ENCODE results near the gene PIP4K2A. TPM values are rescaled to one million over a fixed set of nuclear protein-coding genes. Genes with fewer than 3 reads are reported as not detected.

PIP4K2A gene
- total and polyA plus RNA-seq, 2 experiments from 2014 or later = 16.5 to 31.1 TPM

- Histone ChIP-seq H3K79me2 (peaks cover 57% of the 10 kb centered on the region), H3K27me3 (no peaks in the 10 kb centered on the region), H3K9me2 (replicated peaks; ENCODE audit: insufficient read depth) (no peaks in the 10 kb centered on the region), H3K4me1 (ENCODE audit: insufficient read depth) (peaks cover 24% of the 10 kb centered on the region), H3K36me3 (replicated peaks; ENCODE audit: insufficient read depth, low read depth) (no peaks in the 10 kb centered on the region), H3K9me3 (ENCODE audit: low read depth) (no peaks in the 10 kb centered on the region), H3K27ac (no peak overlapping the region), H3K4me2 (no peak overlapping the region), H2AFZ (no peak overlapping the region), H4K20me1 (ENCODE audit: insufficient read depth, poor library complexity, severe bottlenecking) (no peaks in the 10 kb centered on the region), H3K4me3 (no peak overlapping the region)
- WGBS (ENCODE audit: low lambda C conversion rate, missing lambda C conversion rate) = 80% methylated on average over 1 of the region's 1 CpG
- DNase-seq (ENCODE audit: low spot score) = no peak
- no peak for TF ChIP-seq CTCF (IDR thresholded peaks at IDR 0.05; ENCODE audit: poor library complexity)
- TF ChIP-seq EZH2 (IDR thresholded peaks at IDR 0.05; ENCODE audit: borderline replicate concordance) = no peak
- no peak for TF ChIP-seq EZH2phosphoT487 (IDR thresholded peaks at IDR 0.05; ENCODE audit: low read depth, severe bottlenecking, unreplicated experiment)
Observed at GRCh38 chr10:22679608-22680007, 34.8 kb downstream of the PIP4K2A start.

- peaks cover 64% of the 10 kb centered on the region for H3K79me2 ChIP-seq
- H3K27me3 ChIP-seq = no peaks in the 10 kb centered on the region
- no peak overlapping the region for H3K27ac ChIP-seq
- H3K4me1 ChIP-seq (ENCODE audit: insufficient read depth) = peaks cover 5% of the 10 kb centered on the region
- no peaks in the 10 kb centered on the region for H3K9me3 ChIP-seq (ENCODE audit: low read depth)
- H2AFZ ChIP-seq = no peak overlapping the region
- no peak overlapping the region for H3K4me2 ChIP-seq
- DNase-seq (ENCODE audit: low spot score) = no peak
- H3K36me3 ChIP-seq (replicated peaks; ENCODE audit: insufficient read depth, low read depth) = no peaks in the 10 kb centered on the region
- H3K4me3 ChIP-seq = no peak overlapping the region
- TF ChIP-seq CTCF (IDR thresholded peaks at IDR 0.05; ENCODE audit: poor library complexity) = no peak
- TF ChIP-seq EZH2 (IDR thresholded peaks at IDR 0.05; ENCODE audit: borderline replicate concordance) = no peak
- no peak for TF ChIP-seq EZH2phosphoT487 (IDR thresholded peaks at IDR 0.05; ENCODE audit: low read depth, severe bottlenecking, unreplicated experiment)
- WGBS (ENCODE audit: low lambda C conversion rate, missing lambda C conversion rate) = 93% methylated on average over 5 of the region's 5 CpGs
- H3K9me2 ChIP-seq (replicated peaks; ENCODE audit: insufficient read depth) = no peaks in the 10 kb centered on the region
- no peaks in the 10 kb centered on the region for H4K20me1 ChIP-seq (ENCODE audit: insufficient read depth, poor library complexity, severe bottlenecking)
Observed at GRCh38 chr10:22677333-22677732, 37.0 kb downstream of the PIP4K2A start.

- no peak overlapping the region for H2AFZ ChIP-seq
- H3K36me3 ChIP-seq (replicated peaks; ENCODE audit: insufficient read depth, low read depth) = no peaks in the 10 kb centered on the region
- no peak overlapping the region for H3K27ac ChIP-seq
- TF ChIP-seq EZH2 (IDR thresholded peaks at IDR 0.05; ENCODE audit: borderline replicate concordance) = no peak
- TF ChIP-seq CTCF (IDR thresholded peaks at IDR 0.05; ENCODE audit: poor library complexity) = no peak
- H3K4me1 ChIP-seq (ENCODE audit: insufficient read depth) = no peaks in the 10 kb centered on the region
- WGBS (ENCODE audit: low lambda C conversion rate, missing lambda C conversion rate) = 94% methylated on average over 1 of the region's 1 CpG
- no peaks in the 10 kb centered on the region for H3K9me3 ChIP-seq (ENCODE audit: low read depth)
- H3K4me3 ChIP-seq = no peak overlapping the region
- H3K9me2 ChIP-seq (replicated peaks; ENCODE audit: insufficient read depth) = no peaks in the 10 kb centered on the region
- DNase-seq (ENCODE audit: low spot score) = no peak
- H3K4me2 ChIP-seq = no peak overlapping the region
- H4K20me1 ChIP-seq (ENCODE audit: insufficient read depth, poor library complexity, severe bottlenecking) = no peaks in the 10 kb centered on the region
- no peaks in the 10 kb centered on the region for H3K27me3 ChIP-seq
- H3K79me2 ChIP-seq = peaks cover 69% of the 10 kb centered on the region
Observed at GRCh38 chr10:22676435-22676834, 37.9 kb downstream of the PIP4K2A start.

- Histone ChIP-seq H3K4me3 (no peak overlapping the region), H3K4me1 (ENCODE audit: insufficient read depth) (no peaks in the 10 kb centered on the region), H3K27ac (no peak overlapping the region), H4K20me1 (ENCODE audit: insufficient read depth, poor library complexity, severe bottlenecking) (no peaks in the 10 kb centered on the region), H2AFZ (no peak overlapping the region), H3K9me2 (replicated peaks; ENCODE audit: insufficient read depth) (no peaks in the 10 kb centered on the region), H3K36me3 (replicated peaks; ENCODE audit: insufficient read depth, low read depth) (no peaks in the 10 kb centered on the region), H3K4me2 (no peak overlapping the region), H3K27me3 (no peaks in the 10 kb centered on the region), H3K79me2 (peaks cover 77% of the 10 kb centered on the region), H3K9me3 (ENCODE audit: low read depth) (no peaks in the 10 kb centered on the region)
- no peak for DNase-seq (ENCODE audit: low spot score)
- WGBS (ENCODE audit: low lambda C conversion rate, missing lambda C conversion rate) = 68% methylated on average over 3 of the region's 3 CpGs
- TF ChIP-seq EZH2phosphoT487 (IDR thresholded peaks at IDR 0.05; ENCODE audit: low read depth, severe bottlenecking, unreplicated experiment) = no peak
Observed at GRCh38 chr10:22674573-22674930, 39.8 kb downstream of the PIP4K2A start.
